Heart left ventricle (tissue), 16 donors: ENCODE measurements around the gene IKZF1. TPM values are rescaled to one million over a fixed set of nuclear protein-coding genes. Genes with fewer than 3 reads are reported as not detected.

ENCODE experiments used
- ATAC-seq, 4 donors: fragments of 200-7000 bp; cut with Tn5 transposase; one replicate each; pipeline ENCODE4 v1.9.1; 2020 to 2022; ENCODE audit warnings: moderate library complexity in 4 of 4, mild to moderate bottlenecking in 3 of 4, moderate number of reproducible peaks in 1 of 4
- DNase-seq, 5 donors: peaks; one replicate each; pipeline ENCODE4 v3.0.0-alpha.2; 2020
- H3K27ac ChIP-seq, 12 donors: fragments of 200-600 bp; sonication (generic) in 4 of 12; one replicate each; pipeline versions ENCODE4 v1.5.0 to v1.8.0; 2016 to 2022; ENCODE audit warnings: mild to moderate bottlenecking in 2 of 12
- H3K27me3 ChIP-seq, 9 donors: fragments of 200-600 bp; sonication (generic) in 2 of 9; one replicate each; pipeline versions ENCODE4 v1.5.1 to v1.8.0; 2016 to 2022; ENCODE audit warnings: mild to moderate bottlenecking in 3 of 9
- H3K36me3 ChIP-seq, 9 donors: fragments of 200-600 bp; sonication (generic) in 2 of 9; one replicate each; pipeline versions ENCODE4 v1.5.0 to v1.8.0; 2018 to 2022; ENCODE audit warnings: mild to moderate bottlenecking in 2 of 9
- H3K4me1 ChIP-seq, 12 donors: fragments of 200-600 bp; sonication (generic) in 4 of 12; one replicate each; pipeline versions ENCODE4 v1.5.0 to v1.8.0; 2016 to 2022; ENCODE audit warnings: mild to moderate bottlenecking in 3 of 12
- H3K4me3 ChIP-seq, 12 donors: fragments of 200-600 bp; sonication (generic) in 4 of 12; one replicate each; pipeline versions ENCODE4 v1.5.0 to v1.8.0; 2017 to 2022; ENCODE audit warnings: mild to moderate bottlenecking in 9 of 12, moderate library complexity in 4 of 12
- H3K9me3 ChIP-seq, 12 donors: fragments of 200-600 bp; sonication (generic) in 4 of 12; one replicate each; pipeline versions ENCODE4 v1.5.0 to v1.8.0; 2016 to 2022; ENCODE audit warnings: mild to moderate bottlenecking in 1 of 12
- POLR2A ChIP-seq, 2 donors: fragments of 450-650 bp; IDR thresholded peaks; one replicate each; pipeline ENCODE4 v1.6.1; 2017; ENCODE audit warnings: antibody characterized with exemption in 2 of 2, mild to moderate bottlenecking in 2 of 2, moderate library complexity in 2 of 2
- WGBS, 4 donors: extraction: QIAGEN DNeasy Blood & Tissue Kit in 2 of 4; methylation state at CpG; one replicate each; pipeline versions ENCODE4 v1.1.5 to v1.1.7; 2013 to 2018; 5-methylcytosine and 5-hydroxymethylcytosine counted together
- intact Hi-C, 10 donors: fragments of 100-400 bp; cut with DNase I; formaldehyde crosslinking; loops; one replicate each; pipeline versions ENCODE4 v1.11.1 to v1.14.2; 2022
- polyA plus RNA-seq, 2 donors: library from polyadenylated mRNA; stranded (reverse); fragments of 200-250 nt; gene quantifications; one replicate each; pipeline ENCODE4 v1.2.3, GENCODE V29; 2013
- total RNA-seq, 9 donors: library from RNA; depleted of rRNA in 2 of 9; stranded (reverse); fragments of >200 nt in 2 of 9; fragmentation: NEBNext Ultra II Directional in 3 of 9; extraction: Animal tissue kit (Norgen Biotek cat#: 25700) in 3 of 9; gene quantifications; one replicate each; pipeline versions ENCODE4 v1.1.0 to v1.2.4, GENCODE V29; 2016 to 2023
- TF ChIP-seq, protein P1 (sequence below), 12 donors: fragments of 200-600 bp; sonication (generic) in 4 of 12; IDR thresholded peaks; one replicate each; pipeline versions ENCODE4 v1.5.0 to v1.8.0; 2018 to 2022; ENCODE audit warnings: antibody characterized with exemption in 12 of 12, mild to moderate bottlenecking in 5 of 12
- donor health status: ischemic (EF 13 %, LVEDD 7.1; RV severe dilation, severe dysfunction).
- donor health status: healthy with polysubstance abuse.
- donor health status: DM: no; HTN: yes; CAD: no.
- donor health status: DM: no; HTN: no; CAD: no.
- donor health status: ischemic (EF 25% LVEDD 6.9; RV normal size, moderate dysfunction).
- donor health status: ischemic (EF 25% LVEDD 5.7; RV mildly dilated, moderate dysfunction).
- donor health status: healthy.
- donor health status: DM: yes; HTN: yes; CAD: no.
- donor health status: ischemic (EF 35%, LVEDD 5.7; RV mildly dilated, moderate dysfunction).
- donor health status: nonischemic (EF 11% LVEDD 7.7; RV severe dilation, severe dysfunction).
- donor health status: DM: yes; HTN: yes; CAD: no.
- donor health status: PGD.
- donor health status: ischemic (EF 29% LVEDD 5.4; RV normal size, mild dysfunction).
- donor health status: nonischemic (EF 23%, LVEDD 6.1; RV moderate dilation, normal function).

Gene IKZF1
- total and polyA plus RNA-seq, 11 donors: 0.30 to 27.8 (median 2.4) TPM

GRCh38 chr7:50264908-50265307 lies 39.6 kb upstream of the IKZF1 start:
- no peaks in the 10 kb centered on the region for H3K9me3 ChIP-seq
- H3K4me3 ChIP-seq: no peak overlapping the region
- no peak for DNase-seq
- WGBS, 4 donors: 45 to 60% (median 56%) methylated on average over 3 of the region's 3 CpGs
- H3K27ac ChIP-seq: peak overlapping the region in 1 of 12 donors; percentile 83
- TF ChIP-seq POLR2A (IDR thresholded peaks at IDR 0.05): no peak
- TF ChIP-seq, protein P1, sequence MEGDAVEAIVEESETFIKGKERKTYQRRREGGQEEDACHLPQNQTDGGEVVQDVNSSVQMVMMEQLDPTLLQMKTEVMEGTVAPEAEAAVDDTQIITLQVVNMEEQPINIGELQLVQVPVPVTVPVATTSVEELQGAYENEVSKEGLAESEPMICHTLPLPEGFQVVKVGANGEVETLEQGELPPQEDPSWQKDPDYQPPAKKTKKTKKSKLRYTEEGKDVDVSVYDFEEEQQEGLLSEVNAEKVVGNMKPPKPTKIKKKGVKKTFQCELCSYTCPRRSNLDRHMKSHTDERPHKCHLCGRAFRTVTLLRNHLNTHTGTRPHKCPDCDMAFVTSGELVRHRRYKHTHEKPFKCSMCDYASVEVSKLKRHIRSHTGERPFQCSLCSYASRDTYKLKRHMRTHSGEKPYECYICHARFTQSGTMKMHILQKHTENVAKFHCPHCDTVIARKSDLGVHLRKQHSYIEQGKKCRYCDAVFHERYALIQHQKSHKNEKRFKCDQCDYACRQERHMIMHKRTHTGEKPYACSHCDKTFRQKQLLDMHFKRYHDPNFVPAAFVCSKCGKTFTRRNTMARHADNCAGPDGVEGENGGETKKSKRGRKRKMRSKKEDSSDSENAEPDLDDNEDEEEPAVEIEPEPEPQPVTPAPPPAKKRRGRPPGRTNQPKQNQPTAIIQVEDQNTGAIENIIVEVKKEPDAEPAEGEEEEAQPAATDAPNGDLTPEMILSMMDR (IDR thresholded peaks at IDR 0.05): no peak
- intact Hi-C loops: no loop called here
- no peak for ATAC-seq
- H3K4me1 ChIP-seq: peaks cover 0 to 87% (median 0%) of the 10 kb centered on the region in 12 donors
- H3K27me3 ChIP-seq: peaks cover 0 to 7% (median 0%) of the 10 kb centered on the region in 9 donors
- H3K36me3 ChIP-seq: no peaks in the 10 kb centered on the region

DNA sequence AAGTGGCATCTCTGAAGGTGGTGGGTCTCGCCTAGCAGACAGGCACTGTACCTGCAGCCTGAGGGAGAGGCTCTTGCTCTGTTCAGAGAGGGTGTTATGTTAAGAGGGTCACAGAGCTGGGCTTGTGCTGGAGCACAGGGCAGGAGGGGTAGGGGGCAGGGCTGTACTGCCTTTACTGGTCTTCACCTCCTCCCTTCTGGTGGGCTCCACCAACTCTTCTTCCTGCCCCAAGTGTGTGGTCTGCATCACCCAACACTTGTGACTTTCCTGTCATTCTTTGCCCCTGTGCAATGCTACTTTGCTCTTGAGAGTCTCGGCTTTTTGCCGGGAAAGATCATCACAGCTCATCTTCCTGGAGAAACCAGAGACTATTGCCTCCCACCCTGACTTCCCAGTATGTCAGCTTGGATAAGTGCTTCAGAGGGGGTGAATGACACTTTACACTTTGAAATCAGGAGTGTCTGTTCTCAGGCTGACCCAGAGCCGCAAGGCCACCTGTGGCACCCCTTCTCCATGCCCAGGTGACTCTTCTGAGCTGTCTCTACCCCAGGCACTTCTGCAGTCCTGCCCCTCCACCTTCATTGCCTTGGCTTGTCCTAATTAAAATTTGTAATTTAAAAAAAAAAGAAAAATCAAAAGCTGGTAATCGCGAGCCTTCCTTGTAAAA lies 38.4 kb upstream of the IKZF1 start:
- intact Hi-C loops: no loop called here
- Histone ChIP-seq H3K4me1 (peaks cover 0 to 95% (median 0%) of the 10 kb centered on the region in 12 donors), H3K36me3 (no peaks in the 10 kb centered on the region)

DNA sequence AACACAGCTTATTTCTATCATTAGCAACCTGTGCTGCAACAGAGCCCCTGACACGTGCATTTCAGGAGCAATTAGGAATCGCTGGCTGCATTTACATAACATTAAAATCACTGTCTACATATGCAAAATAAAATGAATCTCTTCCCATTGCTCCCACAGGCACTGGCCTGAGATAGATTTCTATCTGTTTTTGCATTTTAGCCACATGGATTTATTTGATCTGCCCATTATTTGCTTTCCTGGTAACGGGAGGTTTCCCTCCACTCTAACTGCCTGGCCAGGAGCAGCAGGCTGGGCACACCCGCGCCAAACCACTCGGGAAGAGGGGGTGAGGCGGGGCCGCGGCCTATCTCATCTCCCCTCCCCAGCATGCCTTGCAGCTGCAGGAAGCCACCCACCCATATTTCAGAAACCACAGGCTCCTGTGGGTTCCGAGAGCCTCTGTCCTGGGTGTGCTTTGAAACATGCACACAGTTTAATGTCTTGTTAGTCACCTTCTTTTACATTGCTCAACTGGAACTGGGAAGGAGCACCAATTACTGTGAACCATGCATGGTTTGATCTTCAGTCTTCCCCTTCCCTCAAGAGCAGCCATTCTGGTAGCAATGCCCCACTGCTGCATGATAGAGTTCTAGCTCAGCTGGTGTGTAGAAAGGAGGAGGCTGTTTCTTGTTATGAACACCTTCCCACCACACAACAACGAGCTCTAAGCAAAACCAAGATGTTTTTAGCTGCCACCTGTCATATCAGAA lies 37.7 kb upstream of the IKZF1 start:
- peak overlapping the region in 1 of 12 donors; percentile 25 for H3K4me3 ChIP-seq
- peaks cover 0 to 7% (median 0%) of the 10 kb centered on the region in 9 donors for H3K27me3 ChIP-seq
- peak in 3 of 5 donors; percentile 31 to 67 (median 33) for DNase-seq
- no peak for TF ChIP-seq POLR2A (IDR thresholded peaks at IDR 0.05)
- TF ChIP-seq, protein P1 (IDR thresholded peaks at IDR 0.05): no peak
- WGBS, 4 donors: 49 to 52% (median 51%) methylated on average over 11 of the region's 11 CpGs
- H3K9me3 ChIP-seq: no peaks in the 10 kb centered on the region
- H3K4me1 ChIP-seq: peaks cover 0 to 89% (median 0%) of the 10 kb centered on the region in 12 donors
- peak in 2 of 4 donors; percentile 37 to 68 for ATAC-seq
- intact Hi-C loops: no loop called here
- H3K36me3 ChIP-seq: no peaks in the 10 kb centered on the region
- peak overlapping the region in 1 of 12 donors; percentile 83 for H3K27ac ChIP-seq

More for the DNA sequence above, 38.4 kb upstream of the IKZF1 start:
- WGBS, 4 donors: 51 to 59% (median 57%) methylated on average over 6 of the region's 6 CpGs
- ATAC-seq (no peak), DNase-seq (no peak)
- H3K27me3 ChIP-seq: peaks cover 0 to 7% (median 0%) of the 10 kb centered on the region in 9 donors
- H3K4me3 ChIP-seq: peak overlapping the region in 1 of 12 donors; percentile 25
- TF ChIP-seq, protein P1 (IDR thresholded peaks at IDR 0.05): no peak
- TF ChIP-seq POLR2A (IDR thresholded peaks at IDR 0.05): no peak
- peak overlapping the region in 1 of 12 donors; percentile 83 for H3K27ac ChIP-seq
- no peaks in the 10 kb centered on the region for H3K9me3 ChIP-seq

DNA sequence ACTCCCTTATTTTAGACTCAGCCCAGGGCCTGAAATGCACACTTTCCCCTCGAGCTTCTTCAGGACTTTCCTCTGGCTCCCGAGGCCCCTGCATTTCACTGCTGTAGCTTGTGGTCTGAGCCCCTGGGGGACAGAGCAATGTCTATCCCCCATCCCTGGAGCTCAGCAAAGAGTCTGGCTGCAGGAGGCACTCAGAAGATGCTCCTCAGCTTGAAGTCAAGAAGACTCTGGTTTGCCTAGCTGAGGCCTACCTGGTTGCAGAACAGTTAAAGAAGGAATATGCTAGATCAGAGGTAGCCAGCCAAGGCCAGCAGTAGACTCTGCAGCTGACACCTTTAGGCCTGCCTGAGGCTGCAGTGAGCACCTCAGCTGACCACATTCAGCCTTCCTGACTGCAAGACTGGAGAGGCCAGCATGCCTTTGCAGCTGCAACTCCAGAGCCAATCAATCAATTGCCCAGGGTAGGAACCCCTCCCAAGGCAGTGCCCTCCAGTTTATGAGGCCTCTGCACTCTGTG lies 36.9 kb upstream of the IKZF1 start:
- no peak for ATAC-seq
- H3K4me3 ChIP-seq: no peak overlapping the region
- intact Hi-C loops: no loop called here
- DNase-seq: no peak
- H3K27me3 ChIP-seq: peaks cover 0 to 7% (median 0%) of the 10 kb centered on the region in 9 donors
- TF ChIP-seq, protein P1 (IDR thresholded peaks at IDR 0.05): no peak
- TF ChIP-seq POLR2A (IDR thresholded peaks at IDR 0.05): no peak
- WGBS, 4 donors: 48 to 64% (median 59%) methylated on average over 2 of the region's 2 CpGs
- no peaks in the 10 kb centered on the region for H3K9me3 ChIP-seq
- H3K4me1 ChIP-seq: peaks cover 0 to 81% (median 0%) of the 10 kb centered on the region in 12 donors
- peak overlapping the region in 1 of 12 donors; percentile 83 for H3K27ac ChIP-seq
- no peaks in the 10 kb centered on the region for H3K36me3 ChIP-seq
